ENCODE data around the gene CFAP77. TPM values are rescaled to one million over a fixed set of nuclear protein-coding genes. Genes with fewer than 3 reads are reported as not detected.
A peak's percentile ranks its signal among the peaks of the same experiment; 100 is the strongest.

CFAP77 gene
- polyA plus RNA-seq, 3 donors: not detected

DNA sequence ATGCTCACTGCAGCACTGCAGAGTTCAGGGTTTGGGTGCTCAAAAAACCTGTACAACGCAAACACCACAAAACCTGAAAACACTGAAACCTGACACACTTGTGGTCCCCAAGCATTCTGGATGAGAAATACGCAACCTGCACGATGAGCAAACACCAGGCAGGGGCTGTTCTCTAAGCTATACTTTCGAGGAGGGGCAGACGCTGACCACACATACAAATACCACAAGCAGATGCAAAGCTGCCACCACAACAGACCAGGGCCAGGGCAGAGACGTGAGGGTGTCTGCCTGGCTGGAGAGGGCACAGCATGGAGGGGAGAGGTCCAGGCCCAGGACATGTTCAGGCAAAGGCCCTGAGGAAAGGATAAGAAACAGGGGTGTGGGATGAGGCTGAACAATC lies 195.4 kb downstream of the CFAP77 start:
- H3K27me3 ChIP-seq (ENCODE audit: control insufficient read depth in 2 of 2, insufficient read depth in 2 of 2, low read length in 2 of 2): no peaks in the 10 kb centered on the region
- no peak overlapping the region for H2AFZ ChIP-seq (ENCODE audit: insufficient read depth, low read depth, low read length, poor library complexity, severe bottlenecking)
- no peak overlapping the region for H3K9ac ChIP-seq (ENCODE audit: insufficient read depth, low read length, poor library complexity, severe bottlenecking)
- DNase-seq: no peak
- TF ChIP-seq, protein P1, sequence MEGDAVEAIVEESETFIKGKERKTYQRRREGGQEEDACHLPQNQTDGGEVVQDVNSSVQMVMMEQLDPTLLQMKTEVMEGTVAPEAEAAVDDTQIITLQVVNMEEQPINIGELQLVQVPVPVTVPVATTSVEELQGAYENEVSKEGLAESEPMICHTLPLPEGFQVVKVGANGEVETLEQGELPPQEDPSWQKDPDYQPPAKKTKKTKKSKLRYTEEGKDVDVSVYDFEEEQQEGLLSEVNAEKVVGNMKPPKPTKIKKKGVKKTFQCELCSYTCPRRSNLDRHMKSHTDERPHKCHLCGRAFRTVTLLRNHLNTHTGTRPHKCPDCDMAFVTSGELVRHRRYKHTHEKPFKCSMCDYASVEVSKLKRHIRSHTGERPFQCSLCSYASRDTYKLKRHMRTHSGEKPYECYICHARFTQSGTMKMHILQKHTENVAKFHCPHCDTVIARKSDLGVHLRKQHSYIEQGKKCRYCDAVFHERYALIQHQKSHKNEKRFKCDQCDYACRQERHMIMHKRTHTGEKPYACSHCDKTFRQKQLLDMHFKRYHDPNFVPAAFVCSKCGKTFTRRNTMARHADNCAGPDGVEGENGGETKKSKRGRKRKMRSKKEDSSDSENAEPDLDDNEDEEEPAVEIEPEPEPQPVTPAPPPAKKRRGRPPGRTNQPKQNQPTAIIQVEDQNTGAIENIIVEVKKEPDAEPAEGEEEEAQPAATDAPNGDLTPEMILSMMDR (IDR thresholded peaks at IDR 0.05): no peak
- peaks cover 10 to 51% of the 10 kb centered on the region in 2 donors for H3K36me3 ChIP-seq (replicated peaks in 1 of 2; ENCODE audit: control insufficient read depth in 1 of 2, insufficient read depth in 2 of 2, low read length in 2 of 2)
- Mint-ChIP-seq H3K9me3 (no peaks in the 10 kb centered on the region), H3K36me3 (peaks cover 43 to 62% of the 10 kb centered on the region in 2 donors), H3K27me3 (ENCODE audit: low read depth in 3 of 3) (no peaks in the 10 kb centered on the region), H3K4me1 (no peaks in the 10 kb centered on the region), H3K4me3 (no peak overlapping the region), H3K27ac (peak overlapping the region in 1 of 7 donors; percentile 22)
- no peak overlapping the region for H3K27ac ChIP-seq (ENCODE audit: low read depth in 1 of 2, low read length in 2 of 2)
- H3K9me3 ChIP-seq (replicated peaks in 1 of 2; ENCODE audit: control insufficient read depth in 1 of 2, insufficient read depth in 1 of 2, low read length in 2 of 2): no peaks in the 10 kb centered on the region
- no peaks in the 10 kb centered on the region for H3K79me2 ChIP-seq (ENCODE audit: insufficient read depth, low read length)
- intact Hi-C loops (cut with micrococcal nuclease): no loop called here
- H3K4me3 ChIP-seq (replicated peaks in 1 of 3; ENCODE audit: low read depth in 2 of 3, low read length in 3 of 3): no peak overlapping the region
- WGBS (ENCODE audit: insufficient coverage): 93% methylated on average over 3 of the region's 6 CpGs
- H3K4me1 ChIP-seq (ENCODE audit: control insufficient read depth in 1 of 2, insufficient read depth in 2 of 2, low read length in 2 of 2): no peaks in the 10 kb centered on the region
- no peaks in the 10 kb centered on the region for H4K20me1 ChIP-seq (ENCODE audit: insufficient read depth, low read length)
- H3K4me2 ChIP-seq (replicated peaks; ENCODE audit: extremely low read depth, low read length, poor library complexity, severe bottlenecking): no peak overlapping the region

DNA sequence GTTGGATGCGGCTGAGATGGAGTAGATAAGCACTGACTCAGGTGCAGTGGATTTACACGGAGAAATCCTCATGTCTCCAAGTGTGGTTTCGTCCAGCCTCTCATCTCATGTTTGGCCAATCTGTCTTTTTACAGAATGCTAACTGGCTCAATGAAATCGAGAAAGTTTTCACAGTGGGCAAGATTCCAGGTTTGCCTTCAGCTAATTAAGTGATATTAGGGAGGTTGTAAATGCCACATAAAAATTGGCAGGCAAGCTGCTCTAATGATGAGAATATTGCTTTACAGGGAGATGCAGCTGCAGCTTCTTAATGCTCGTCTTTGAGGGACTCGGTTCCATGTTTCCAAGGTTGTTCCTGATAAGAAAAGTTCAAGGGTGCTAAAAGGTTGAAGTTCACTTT lies 196.1 kb downstream of the CFAP77 start:
- Histone ChIP-seq H3K79me2 (ENCODE audit: insufficient read depth, low read length) (no peaks in the 10 kb centered on the region), H2AFZ (ENCODE audit: insufficient read depth, low read depth, low read length, poor library complexity, severe bottlenecking) (no peak overlapping the region), H3K9ac (ENCODE audit: insufficient read depth, low read length, poor library complexity, severe bottlenecking) (no peak overlapping the region), H3K4me1 (ENCODE audit: control insufficient read depth in 1 of 2, insufficient read depth in 2 of 2, low read length in 2 of 2) (no peaks in the 10 kb centered on the region), H3K4me3 (replicated peaks in 1 of 3; ENCODE audit: low read depth in 2 of 3, low read length in 3 of 3) (no peak overlapping the region), H3K27ac (ENCODE audit: low read depth in 1 of 2, low read length in 2 of 2) (no peak overlapping the region), H3K27me3 (ENCODE audit: control insufficient read depth in 2 of 2, insufficient read depth in 2 of 2, low read length in 2 of 2) (no peaks in the 10 kb centered on the region), H3K4me2 (replicated peaks; ENCODE audit: extremely low read depth, low read length, poor library complexity, severe bottlenecking) (no peak overlapping the region), H3K36me3 (replicated peaks in 1 of 2; ENCODE audit: control insufficient read depth in 1 of 2, insufficient read depth in 2 of 2, low read length in 2 of 2) (peaks cover 14 to 53% of the 10 kb centered on the region in 2 donors), H4K20me1 (ENCODE audit: insufficient read depth, low read length) (no peaks in the 10 kb centered on the region), H3K9me3 (replicated peaks in 1 of 2; ENCODE audit: control insufficient read depth in 1 of 2, insufficient read depth in 1 of 2, low read length in 2 of 2) (no peaks in the 10 kb centered on the region)
- WGBS (ENCODE audit: insufficient coverage): 100% methylated on average over 4 of the region's 6 CpGs
- Mint-ChIP-seq H3K27me3 (ENCODE audit: low read depth in 3 of 3) (no peaks in the 10 kb centered on the region), H3K36me3 (peaks cover 45 to 62% of the 10 kb centered on the region in 2 donors), H3K27ac (no peak overlapping the region), H3K4me1 (no peaks in the 10 kb centered on the region), H3K9me3 (no peaks in the 10 kb centered on the region), H3K4me3 (no peak overlapping the region)
- intact Hi-C loops (cut with micrococcal nuclease): no loop called here
- TF ChIP-seq, protein P1 (IDR thresholded peaks at IDR 0.05): no peak
- DNase-seq: no peak
